PFSK-1 (cell line): Measurements from ENCODE around the gene HES4.

Experiments
- POLR2AphosphoS5 ChIP-seq: IDR thresholded peaks from 2 replicates; pipeline ENCODE4 v1.6.1; 2012; ENCODE audit warnings: low read depth, mild to moderate bottlenecking, control low read depth, low read length, moderate library complexity
- SIN3A ChIP-seq: IDR thresholded peaks from 2 replicates; pipeline ENCODE4 v1.6.1; 2012; ENCODE audit warnings: mild to moderate bottlenecking, low read length, moderate library complexity, borderline replicate concordance; ENCODE audit not compliant: insufficient read depth
- TAF1 ChIP-seq: IDR thresholded peaks from 2 replicates; pipeline ENCODE4 v1.6.1; 2012; ENCODE audit warnings: low read length, control low read depth, borderline replicate concordance; ENCODE audit not compliant: insufficient read depth
- TF ChIP-seq, protein P1 (sequence below), 2 experiments: IDR thresholded peaks; 2 replicates each; pipeline versions ENCODE4 v1.6.1 to v1.8.0; 2011 to 2012; ENCODE audit warnings: low read depth in 2 of 2, low read length in 2 of 2, control low read depth in 1 of 2, inconsistent platforms in 1 of 2, mild to moderate bottlenecking in 1 of 2, moderate library complexity in 1 of 2; ENCODE audit not compliant: insufficient read depth in 1 of 2

DNA sequence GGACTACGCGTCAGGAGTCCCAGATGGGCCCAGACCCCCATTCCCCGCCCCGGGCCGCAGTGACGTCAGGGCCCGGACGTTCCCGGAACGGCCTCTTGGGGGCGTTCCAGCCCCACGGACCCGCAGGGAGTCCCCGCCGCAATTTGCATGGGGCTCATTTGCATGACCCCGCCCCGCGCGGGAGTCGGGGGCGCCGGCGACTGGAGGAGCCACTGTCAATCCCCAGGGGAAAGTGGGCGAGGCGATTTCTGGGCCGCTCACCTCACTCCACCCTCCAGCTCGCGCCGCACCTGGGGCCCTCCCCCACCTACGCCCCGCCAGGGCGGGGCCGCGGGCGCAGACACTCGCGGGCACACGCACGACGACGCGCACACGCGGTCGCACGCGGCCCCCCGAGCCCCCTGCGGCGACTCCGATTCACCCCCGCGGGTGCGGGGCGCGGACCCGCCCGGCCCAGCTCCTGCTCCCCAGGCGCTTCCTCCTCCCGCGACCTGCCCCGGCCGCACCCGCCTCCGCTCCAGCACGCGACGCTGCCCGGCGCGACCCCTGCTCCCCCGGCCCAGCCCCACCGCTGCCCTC, 33.2 kb upstream of the HES4 start:
- TF ChIP-seq TAF1, result no peak
- TF ChIP-seq, protein P1, sequence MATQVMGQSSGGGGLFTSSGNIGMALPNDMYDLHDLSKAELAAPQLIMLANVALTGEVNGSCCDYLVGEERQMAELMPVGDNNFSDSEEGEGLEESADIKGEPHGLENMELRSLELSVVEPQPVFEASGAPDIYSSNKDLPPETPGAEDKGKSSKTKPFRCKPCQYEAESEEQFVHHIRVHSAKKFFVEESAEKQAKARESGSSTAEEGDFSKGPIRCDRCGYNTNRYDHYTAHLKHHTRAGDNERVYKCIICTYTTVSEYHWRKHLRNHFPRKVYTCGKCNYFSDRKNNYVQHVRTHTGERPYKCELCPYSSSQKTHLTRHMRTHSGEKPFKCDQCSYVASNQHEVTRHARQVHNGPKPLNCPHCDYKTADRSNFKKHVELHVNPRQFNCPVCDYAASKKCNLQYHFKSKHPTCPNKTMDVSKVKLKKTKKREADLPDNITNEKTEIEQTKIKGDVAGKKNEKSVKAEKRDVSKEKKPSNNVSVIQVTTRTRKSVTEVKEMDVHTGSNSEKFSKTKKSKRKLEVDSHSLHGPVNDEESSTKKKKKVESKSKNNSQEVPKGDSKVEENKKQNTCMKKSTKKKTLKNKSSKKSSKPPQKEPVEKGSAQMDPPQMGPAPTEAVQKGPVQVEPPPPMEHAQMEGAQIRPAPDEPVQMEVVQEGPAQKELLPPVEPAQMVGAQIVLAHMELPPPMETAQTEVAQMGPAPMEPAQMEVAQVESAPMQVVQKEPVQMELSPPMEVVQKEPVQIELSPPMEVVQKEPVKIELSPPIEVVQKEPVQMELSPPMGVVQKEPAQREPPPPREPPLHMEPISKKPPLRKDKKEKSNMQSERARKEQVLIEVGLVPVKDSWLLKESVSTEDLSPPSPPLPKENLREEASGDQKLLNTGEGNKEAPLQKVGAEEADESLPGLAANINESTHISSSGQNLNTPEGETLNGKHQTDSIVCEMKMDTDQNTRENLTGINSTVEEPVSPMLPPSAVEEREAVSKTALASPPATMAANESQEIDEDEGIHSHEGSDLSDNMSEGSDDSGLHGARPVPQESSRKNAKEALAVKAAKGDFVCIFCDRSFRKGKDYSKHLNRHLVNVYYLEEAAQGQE (IDR thresholded peaks at IDR 0.05; ENCODE audit: insufficient read depth in 1 of 2, low read depth in 2 of 2, low read length in 2 of 2), result no peak
- TF ChIP-seq POLR2AphosphoS5, result no peak
- TF ChIP-seq SIN3A, result no peak
